Heart right ventricle (tissue), 16 donors: ENCODE measurements around the gene SKAP1. TPM values are rescaled to one million over a fixed set of nuclear protein-coding genes. Genes with fewer than 3 reads are reported as not detected.

Experiments
- ATAC-seq, 8 donors: fragments of 200-7000 bp; cut with Tn5 transposase; one replicate each; pipeline ENCODE4 v1.9.1; 2020; ENCODE audit warnings: mild to moderate bottlenecking in 8 of 8, moderate library complexity in 8 of 8, moderate number of reproducible peaks in 1 of 8
- DNase-seq, 2 donors: peaks; one replicate each; pipeline ENCODE4 v3.0.0-alpha.2; 2020
- H3K27ac ChIP-seq, 10 donors: fragments of 200-600 bp; sonication (generic) in 2 of 10; one replicate each; pipeline versions ENCODE4 v1.5.0 to v1.8.0; 2020 to 2022; ENCODE audit warnings: mild to moderate bottlenecking in 3 of 10
- H3K27me3 ChIP-seq, 7 donors: fragments of 200-600 bp; one replicate each; pipeline ENCODE4 v1.8.0; 2021 to 2022; ENCODE audit warnings: mild to moderate bottlenecking in 2 of 7
- H3K36me3 ChIP-seq, 9 donors: fragments of 200-600 bp; sonication (generic) in 1 of 9; one replicate each; pipeline versions ENCODE4 v1.5.0 to v1.8.0; 2020 to 2022; ENCODE audit warnings: mild to moderate bottlenecking in 2 of 9
- H3K4me1 ChIP-seq, 9 donors: fragments of 200-600 bp; sonication (generic) in 1 of 9; one replicate each; pipeline versions ENCODE4 v1.5.0 to v1.8.0; 2020 to 2022; ENCODE audit warnings: mild to moderate bottlenecking in 4 of 9
- H3K4me3 ChIP-seq, 10 donors: fragments of 200-600 bp; sonication (generic) in 2 of 10; one replicate each; pipeline versions ENCODE4 v1.5.0 to v1.8.0; 2020 to 2022; ENCODE audit warnings: mild to moderate bottlenecking in 7 of 10, moderate library complexity in 2 of 10
- H3K9me3 ChIP-seq, 11 donors: fragments of 200-600 bp in 10 of 11; sonication (generic) in 2 of 11; one replicate each; pipeline versions ENCODE4 v1.5.0 to v1.8.0; 2013 to 2022; ENCODE audit warnings: mild to moderate bottlenecking in 2 of 11, control low read depth in 1 of 11, moderate library complexity in 1 of 11
- WGBS, 2 donors: extraction: QIAGEN DNeasy Blood & Tissue Kit; methylation state at CpG; one replicate each; pipeline ENCODE4 v1.1.7; 2013; ENCODE audit warnings: inconsistent platforms in 1 of 2; 5-methylcytosine and 5-hydroxymethylcytosine counted together
- intact Hi-C, 10 donors: fragments of 100-400 bp; cut with DNase I; formaldehyde crosslinking; loops; one replicate each; pipeline versions ENCODE4 v1.11.1 to v1.14.2; 2022
- polyA plus RNA-seq, 2 donors: library from polyadenylated mRNA; stranded (reverse); fragments of 200-250 nt; gene quantifications; one replicate each; pipeline ENCODE4 v1.2.3, GENCODE V29; 2013
- total RNA-seq, 10 donors: library from RNA; stranded (reverse); fragmentation: NEBNext Ultra II Directional in 3 of 10; extraction: Animal tissue kit (Norgen Biotek cat#: 25700) in 3 of 10; gene quantifications; one replicate each; pipeline versions ENCODE4 v1.2.1 to v1.2.4, GENCODE V29; 2021 to 2023
- TF ChIP-seq, protein P1 (sequence below), 9 donors: fragments of 200-600 bp; sonication (generic) in 2 of 9; IDR thresholded peaks; one replicate each; pipeline versions ENCODE4 v1.5.0 to v1.8.0; 2021 to 2022; ENCODE audit warnings: antibody characterized with exemption in 9 of 9, mild to moderate bottlenecking in 5 of 9, moderate library complexity in 1 of 9
- donor health status: Arrhythmogenic right ventricular cardiomyopathy.
- donor health status: ischemic (EF 13 %, LVEDD 7.1; RV severe dilation, severe dysfunction).
- donor health status: healthy with polysubstance abuse.
- donor health status: DM: no; HTN: yes; CAD: no.
- donor health status: DM: no; HTN: no; CAD: no.
- donor health status: ischemic (EF 25% LVEDD 6.9; RV normal size, moderate dysfunction).
- donor health status: ischemic (EF 25% LVEDD 5.7; RV mildly dilated, moderate dysfunction).
- donor health status: healthy.
- donor health status: DM: yes; HTN: yes; CAD: no.
- donor health status: Ischemic cardiomyopathy.
- donor health status: ischemic (EF 35%, LVEDD 5.7; RV mildly dilated, moderate dysfunction).
- donor health status: nonischemic (EF 11% LVEDD 7.7; RV severe dilation, severe dysfunction).
- donor health status: DM: yes; HTN: yes; CAD: no.
- donor health status: PGD.
- donor health status: ischemic (EF 29% LVEDD 5.4; RV normal size, mild dysfunction).
- donor health status: nonischemic (EF 23%, LVEDD 6.1; RV moderate dilation, normal function).

The SKAP1 gene
- total and polyA plus RNA-seq, 12 donors, result 0.33 to 1.7 (median 0.75) TPM; not detected in 5

DNA sequence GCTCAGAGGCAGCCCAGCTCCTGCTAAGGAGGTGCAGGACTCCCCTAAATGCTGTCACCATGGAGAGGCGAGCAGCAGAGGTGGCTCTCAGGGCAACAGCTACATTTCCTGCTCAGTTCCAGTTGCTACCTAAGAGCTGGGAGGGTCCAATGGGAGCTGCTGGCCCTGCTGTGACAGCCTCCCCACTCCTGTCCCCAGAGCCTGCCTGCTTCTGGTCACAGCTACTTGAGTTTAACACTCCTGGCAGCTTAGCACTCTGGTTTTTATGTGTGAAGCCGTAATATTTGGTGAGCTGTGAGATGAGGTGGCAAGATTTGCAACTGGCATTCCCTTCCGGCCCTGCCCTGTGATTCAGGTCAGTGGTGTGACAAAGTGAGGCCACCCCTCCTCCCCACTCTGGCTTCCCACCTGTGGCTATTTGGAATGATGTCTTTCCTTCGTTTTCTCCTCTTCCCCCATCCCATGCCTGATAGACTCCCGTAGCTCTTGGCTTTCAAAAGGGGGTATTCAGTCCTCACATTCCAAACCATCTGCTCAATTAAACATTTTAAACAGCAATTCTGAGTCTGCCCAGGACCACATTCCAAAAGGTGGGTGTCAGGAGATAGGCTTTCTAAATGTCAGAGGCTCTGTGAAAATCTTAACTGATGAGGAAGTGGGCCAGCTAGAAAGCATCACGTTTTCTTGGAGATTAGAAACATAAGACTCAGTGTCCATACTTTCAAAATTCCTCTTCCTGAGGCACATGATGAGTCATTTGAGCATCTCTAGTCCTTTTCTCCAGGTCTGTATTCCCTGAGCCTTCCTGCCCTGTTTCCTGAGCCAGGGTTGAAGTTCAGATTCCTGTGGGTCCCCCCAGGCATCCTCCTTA is 42.6 kb upstream of the SKAP1 start:
- H3K27ac ChIP-seq, result no peak overlapping the region
- no peaks in the 10 kb centered on the region for H3K9me3 ChIP-seq
- H3K4me1 ChIP-seq, result no peaks in the 10 kb centered on the region
- ATAC-seq, result no peak
- intact Hi-C loops, result no loop called here
- H3K36me3 ChIP-seq, result no peaks in the 10 kb centered on the region
- TF ChIP-seq, protein P1, sequence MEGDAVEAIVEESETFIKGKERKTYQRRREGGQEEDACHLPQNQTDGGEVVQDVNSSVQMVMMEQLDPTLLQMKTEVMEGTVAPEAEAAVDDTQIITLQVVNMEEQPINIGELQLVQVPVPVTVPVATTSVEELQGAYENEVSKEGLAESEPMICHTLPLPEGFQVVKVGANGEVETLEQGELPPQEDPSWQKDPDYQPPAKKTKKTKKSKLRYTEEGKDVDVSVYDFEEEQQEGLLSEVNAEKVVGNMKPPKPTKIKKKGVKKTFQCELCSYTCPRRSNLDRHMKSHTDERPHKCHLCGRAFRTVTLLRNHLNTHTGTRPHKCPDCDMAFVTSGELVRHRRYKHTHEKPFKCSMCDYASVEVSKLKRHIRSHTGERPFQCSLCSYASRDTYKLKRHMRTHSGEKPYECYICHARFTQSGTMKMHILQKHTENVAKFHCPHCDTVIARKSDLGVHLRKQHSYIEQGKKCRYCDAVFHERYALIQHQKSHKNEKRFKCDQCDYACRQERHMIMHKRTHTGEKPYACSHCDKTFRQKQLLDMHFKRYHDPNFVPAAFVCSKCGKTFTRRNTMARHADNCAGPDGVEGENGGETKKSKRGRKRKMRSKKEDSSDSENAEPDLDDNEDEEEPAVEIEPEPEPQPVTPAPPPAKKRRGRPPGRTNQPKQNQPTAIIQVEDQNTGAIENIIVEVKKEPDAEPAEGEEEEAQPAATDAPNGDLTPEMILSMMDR (IDR thresholded peaks at IDR 0.05), result no peak
- 38 to 48% methylated on average over 6 of the region's 6 CpGs for WGBS, 2 donors
- no peak for DNase-seq
- H3K4me3 ChIP-seq, result no peak overlapping the region
- peaks cover 5 to 92% (median 75%) of the 10 kb centered on the region in 7 donors for H3K27me3 ChIP-seq

DNA sequence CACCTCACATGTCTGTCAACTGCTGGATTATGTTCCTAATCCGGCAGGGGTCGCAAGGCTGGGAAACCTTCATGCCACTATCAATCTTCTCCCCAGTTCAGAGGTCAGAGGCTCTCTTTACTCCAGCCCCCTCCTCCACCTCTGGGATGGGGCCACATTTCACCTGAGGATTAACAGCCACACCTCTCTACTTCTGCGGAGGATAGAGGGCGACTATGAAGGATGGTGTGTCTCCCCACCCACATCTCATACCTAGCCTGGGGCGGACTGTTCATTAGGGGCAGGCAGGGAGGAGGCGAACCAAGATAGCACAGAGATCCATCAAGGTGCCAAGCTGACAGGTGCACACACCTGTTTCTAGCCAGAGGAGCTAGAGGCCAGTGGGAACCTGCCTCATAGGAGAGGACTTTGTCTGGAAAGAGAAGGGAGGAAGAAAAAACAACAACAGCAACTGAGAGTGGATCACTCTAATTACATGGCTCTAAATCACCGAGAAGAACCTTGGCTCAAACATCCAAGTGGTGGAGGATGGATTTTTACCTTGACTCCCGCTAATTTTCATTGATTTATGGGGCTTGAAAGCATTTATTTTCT is 41.9 kb upstream of the SKAP1 start:
- no peak for ATAC-seq
- Histone ChIP-seq H3K27me3 (peaks cover 5 to 88% (median 74%) of the 10 kb centered on the region in 7 donors), H3K36me3 (no peaks in the 10 kb centered on the region), H3K4me3 (no peak overlapping the region), H3K4me1 (no peaks in the 10 kb centered on the region), H3K9me3 (no peaks in the 10 kb centered on the region), H3K27ac (no peak overlapping the region)
- DNase-seq, result no peak
- intact Hi-C loops, result no loop called here
- TF ChIP-seq, protein P1 (IDR thresholded peaks at IDR 0.05), result no peak
- WGBS, 2 donors, result 58 to 68% methylated on average over 8 of the region's 8 CpGs

DNA sequence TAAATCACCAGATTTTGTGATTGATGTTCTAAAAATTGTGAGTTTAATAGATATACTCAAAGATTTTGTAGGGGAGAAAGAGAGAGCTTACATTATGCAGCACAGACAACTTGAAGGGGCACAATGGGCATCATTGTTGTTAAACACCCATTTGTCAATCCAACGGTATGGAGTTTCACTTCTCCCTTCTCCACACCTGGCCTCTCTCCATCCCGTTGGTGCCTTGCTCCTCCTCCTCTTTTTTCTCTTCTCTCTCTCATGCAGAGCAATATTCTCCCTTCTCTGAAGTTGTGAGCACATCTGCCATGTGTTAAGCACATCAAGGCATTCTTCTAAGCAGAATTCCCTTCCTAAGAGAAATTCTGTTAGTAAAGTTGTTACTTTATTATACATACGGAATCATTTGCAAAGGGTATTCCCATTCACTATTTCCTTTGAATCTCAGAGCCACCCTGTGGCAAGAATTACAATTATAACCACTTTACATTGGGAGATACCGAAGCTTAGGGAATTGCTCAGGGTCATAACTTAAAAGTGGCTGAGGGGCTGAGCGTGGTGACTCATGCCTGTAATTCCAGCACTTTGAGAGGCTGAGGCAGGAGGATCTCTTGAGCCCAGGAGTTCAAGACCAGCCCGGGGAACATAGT is 40.5 kb upstream of the SKAP1 start:
- no peak for DNase-seq
- TF ChIP-seq, protein P1 (IDR thresholded peaks at IDR 0.05), result no peak
- no peaks in the 10 kb centered on the region for H3K9me3 ChIP-seq
- ATAC-seq, result no peak
- no peak overlapping the region for H3K4me3 ChIP-seq
- no peaks in the 10 kb centered on the region for H3K4me1 ChIP-seq
- intact Hi-C loops, result no loop called here
- no peaks in the 10 kb centered on the region for H3K36me3 ChIP-seq
- 51 to 54% methylated on average over 6 of the region's 6 CpGs for WGBS, 2 donors
- H3K27ac ChIP-seq, result no peak overlapping the region
- H3K27me3 ChIP-seq, result peaks cover 5 to 92% (median 80%) of the 10 kb centered on the region in 7 donors

DNA sequence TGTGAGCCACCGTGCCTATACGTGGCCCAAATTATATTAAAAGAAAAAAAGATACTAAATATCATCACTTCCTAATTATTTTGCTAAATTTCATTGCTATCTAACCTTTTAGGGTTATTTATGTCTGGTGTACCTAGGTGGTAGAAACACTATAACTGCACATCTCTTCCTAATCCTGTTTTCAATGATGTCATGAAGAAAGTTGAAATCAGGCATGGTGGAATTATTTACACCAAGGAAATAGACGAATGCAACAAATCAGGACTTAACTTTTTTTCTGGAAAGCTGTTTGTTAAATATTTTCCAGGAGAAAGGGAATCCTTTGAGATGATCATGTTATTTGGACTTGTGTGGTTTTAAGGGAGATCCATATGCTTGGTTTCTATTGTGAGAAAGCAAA is 39.2 kb upstream of the SKAP1 start:
- WGBS, 2 donors, result 76 to 94% methylated on average over 3 of the region's 3 CpGs
- Histone ChIP-seq H3K4me1 (no peaks in the 10 kb centered on the region), H3K27ac (no peak overlapping the region), H3K27me3 (peaks cover 5 to 92% (median 84%) of the 10 kb centered on the region in 7 donors), H3K4me3 (no peak overlapping the region), H3K9me3 (no peaks in the 10 kb centered on the region), H3K36me3 (no peaks in the 10 kb centered on the region)
- ATAC-seq, result no peak
- intact Hi-C loops, result no loop called here
- no peak for DNase-seq
- TF ChIP-seq, protein P1 (IDR thresholded peaks at IDR 0.05), result no peak
